SJSA1 (cell line): Measurements from ENCODE around the gene NMT1. TPM values are rescaled to one million over a fixed set of nuclear protein-coding genes. Genes with fewer than 3 reads are reported as not detected.
"Not testable (repeated sequence)": the region's sequence is repeated elsewhere in the genome, so short reads cannot be mapped to it uniquely, and the experiment has no call there.

Experiments used
- DNase-seq, 2 experiments: peaks; one replicate each; pipeline ENCODE4 v3.0.0-alpha.2; 2015 to 2020; ENCODE audit warnings: low spot score in 2 of 2, low read depth in 1 of 2
- H3K27ac ChIP-seq: fragments of 250-450 bp; sonication (Bioruptor Pico); 2 replicates; pipeline ENCODE4 v1.5.1; 2020; ENCODE audit warnings: mild to moderate bottlenecking, moderate library complexity
- H3K27me3 ChIP-seq: fragments of 250-450 bp; sonication (Bioruptor Pico); replicated peaks from 2 replicates; pipeline ENCODE4 v1.5.1; 2020; ENCODE audit warnings: mild to moderate bottlenecking, moderate library complexity
- H3K36me3 ChIP-seq: fragments of 250-450 bp; sonication (Bioruptor Pico); 2 replicates; pipeline ENCODE4 v1.5.1; 2020; ENCODE audit warnings: mild to moderate bottlenecking
- H3K4me1 ChIP-seq: fragments of 250-450 bp; sonication (Bioruptor Pico); replicated peaks from 2 replicates; pipeline ENCODE4 v1.6.1; 2021; ENCODE audit warnings: mild to moderate bottlenecking
- H3K4me3 ChIP-seq: fragments of 250-450 bp; sonication (Bioruptor Pico); 2 replicates; pipeline ENCODE4 v1.5.1; 2020; ENCODE audit warnings: mild to moderate bottlenecking
- H3K9me3 ChIP-seq: fragments of 250-450 bp; sonication (Bioruptor Pico); replicated peaks from 2 replicates; pipeline ENCODE4 v1.5.1; 2020; ENCODE audit warnings: mild to moderate bottlenecking
- total RNA-seq: library from RNA; depleted of rRNA; stranded (reverse); fragments of >200 nt; shearing (Covaris generic); gene quantifications from 2 replicates; pipeline ENCODE4 v1.2.3, GENCODE V29; 2014

Gene NMT1
- total RNA-seq, 1 experiment from 2014 or later, result 144 TPM

DNA sequence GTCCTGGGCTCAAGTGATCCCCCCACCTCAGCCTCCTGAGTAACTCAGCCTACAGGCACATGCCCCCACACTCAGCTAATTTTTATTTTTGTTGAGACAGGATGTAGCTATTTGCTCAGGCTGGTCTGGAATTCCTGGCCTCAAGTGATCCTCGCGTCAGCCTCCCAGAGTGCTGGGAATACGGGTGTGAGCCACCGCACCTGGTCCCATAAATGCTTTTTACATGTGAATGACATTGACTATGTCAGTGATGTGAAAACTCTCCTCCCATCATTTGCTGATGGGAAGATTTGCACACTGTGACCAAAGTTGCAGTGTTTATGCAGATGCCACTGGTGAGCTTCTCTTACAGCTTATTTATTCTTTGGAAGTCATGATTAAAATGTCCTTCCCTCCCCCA is 56.2 kb downstream of the NMT1 start:
- H3K36me3 ChIP-seq, result peaks cover 33% of the 10 kb centered on the region
- no peaks in the 10 kb centered on the region for H3K27me3 ChIP-seq
- no peak overlapping the region for H3K4me3 ChIP-seq
- H3K27ac ChIP-seq, result no peak overlapping the region
- no peak for DNase-seq
- H3K9me3 ChIP-seq, result no peaks in the 10 kb centered on the region
- H3K4me1 ChIP-seq, result peaks cover 3% of the 10 kb centered on the region

DNA sequence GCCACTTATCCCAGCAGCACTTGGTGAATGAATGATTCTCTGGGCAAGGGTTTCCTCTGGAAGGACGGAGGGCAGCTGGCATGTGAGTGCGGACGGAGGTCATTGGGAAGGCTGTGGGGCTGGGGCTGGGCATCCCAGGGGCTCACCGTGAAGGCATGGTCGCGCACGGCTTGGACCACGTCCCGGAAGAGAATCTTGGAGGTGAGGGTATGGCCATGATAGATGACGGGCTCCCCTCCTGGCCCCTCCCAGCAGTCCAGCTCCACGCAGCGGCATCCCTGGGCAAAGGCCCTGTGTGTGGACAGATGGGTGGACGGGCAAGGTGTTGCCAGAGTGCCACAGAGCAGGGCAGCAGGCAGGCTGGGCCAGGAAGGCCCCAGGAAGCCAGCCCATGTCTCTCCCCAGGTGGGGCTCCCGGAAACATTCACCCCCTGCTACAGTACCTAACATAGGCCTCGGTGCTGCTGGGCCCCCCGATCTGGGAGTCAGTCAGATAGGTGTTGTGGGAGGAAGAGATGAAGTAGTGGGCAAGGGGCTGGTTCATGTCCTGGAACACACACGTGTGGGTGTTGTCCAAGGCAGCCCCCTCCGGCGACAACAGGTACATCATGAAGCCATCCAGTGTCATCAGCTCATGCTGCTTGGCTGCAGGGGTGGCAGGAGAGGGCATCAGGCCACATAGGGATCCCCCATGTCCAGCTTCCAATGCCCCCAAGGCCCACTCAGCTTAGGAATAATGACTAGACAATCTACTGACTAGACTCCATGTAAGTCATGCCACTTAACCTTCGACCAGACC is 56.9 kb downstream of the NMT1 start:
- Histone ChIP-seq H3K27me3 (no peaks in the 10 kb centered on the region), H3K9me3 (no peaks in the 10 kb centered on the region), H3K4me1 (peaks cover 10% of the 10 kb centered on the region), H3K4me3 (no peak overlapping the region), H3K36me3 (peaks cover 29% of the 10 kb centered on the region), H3K27ac (no peak overlapping the region)
- peak in 1 of 2 experiments; percentile 45 for DNase-seq

DNA sequence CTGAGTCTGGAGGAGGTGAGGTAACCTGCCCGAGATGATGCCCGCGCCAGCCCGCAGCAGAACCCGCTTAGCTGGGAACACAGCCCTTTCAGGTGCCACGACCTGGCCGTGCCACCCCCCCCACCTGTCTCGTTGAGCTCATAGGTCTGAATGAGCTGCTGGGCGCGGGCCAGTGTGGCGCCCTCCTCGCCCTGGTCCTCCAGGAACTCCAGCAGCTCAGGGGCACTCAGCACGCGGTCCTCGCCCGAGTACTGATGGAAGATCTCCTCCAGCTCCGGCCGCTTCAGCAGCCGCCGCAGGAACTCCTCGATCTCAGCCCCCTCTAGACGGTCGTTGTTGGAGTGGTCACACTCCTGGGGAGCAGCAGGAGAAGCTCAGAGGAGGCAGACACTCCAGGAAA is 57.6 kb downstream of the NMT1 start:
- H3K27me3 ChIP-seq, result no peaks in the 10 kb centered on the region
- H3K4me3 ChIP-seq, result no peak overlapping the region
- H3K36me3 ChIP-seq, result peaks cover 23% of the 10 kb centered on the region
- H3K4me1 ChIP-seq, result peaks cover 17% of the 10 kb centered on the region
- H3K9me3 ChIP-seq, result no peaks in the 10 kb centered on the region
- H3K27ac ChIP-seq, result no peak overlapping the region
- DNase-seq, result peak in 1 of 2 experiments; percentile 45

DNA sequence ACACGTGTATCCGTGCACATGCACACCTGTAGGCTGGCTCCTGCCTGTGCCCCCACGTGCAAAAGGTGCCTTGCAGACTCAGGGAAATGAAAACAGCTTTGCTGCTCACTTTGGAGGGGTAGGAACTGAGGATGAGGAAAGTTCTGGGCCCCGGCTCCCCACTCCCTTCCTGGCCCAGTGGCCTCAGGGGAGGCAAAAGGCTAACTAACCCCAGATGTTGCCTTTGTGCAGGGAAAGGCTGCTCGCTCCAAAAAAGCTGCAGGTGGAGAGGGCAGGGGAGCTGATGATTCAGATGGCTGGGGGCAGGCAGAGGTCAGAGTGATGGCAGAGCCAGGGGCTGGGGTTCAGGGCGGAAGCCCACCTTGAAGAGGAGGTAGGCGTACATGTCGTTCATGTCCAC is 58.8 kb downstream of the NMT1 start:
- Histone ChIP-seq H3K27ac (no peak overlapping the region), H3K4me3 (no peak overlapping the region), H3K36me3 (peaks cover 20% of the 10 kb centered on the region), H3K9me3 (no peaks in the 10 kb centered on the region), H3K27me3 (no peaks in the 10 kb centered on the region), H3K4me1 (peaks cover 29% of the 10 kb centered on the region)
- no peak for DNase-seq

DNA sequence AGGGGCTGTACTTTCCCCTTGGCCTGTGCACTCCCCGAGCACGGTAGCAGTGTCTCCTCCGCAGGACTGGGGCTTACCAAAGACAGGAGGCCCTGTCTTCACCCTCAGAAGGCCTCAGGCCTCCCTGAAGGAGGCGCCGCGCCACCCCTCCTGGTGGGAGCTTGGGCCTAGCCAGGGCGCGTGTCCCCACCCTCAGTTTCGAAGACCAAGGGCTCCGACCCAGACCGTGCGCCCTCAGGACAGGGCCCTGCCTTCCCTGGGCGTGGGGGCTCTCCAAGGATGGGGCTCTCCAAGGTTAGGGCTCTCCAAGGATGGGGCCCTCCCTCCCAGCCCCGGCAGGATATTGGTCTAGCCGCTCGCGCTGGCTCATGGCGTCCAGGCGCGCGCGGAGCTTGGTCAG is 59.4 kb downstream of the NMT1 start:
- Histone ChIP-seq H3K36me3 (peaks cover 20% of the 10 kb centered on the region), H3K27me3 (no peaks in the 10 kb centered on the region), H3K4me1 (peaks cover 31% of the 10 kb centered on the region), H3K4me3 (no peak overlapping the region), H3K27ac (no peak overlapping the region), H3K9me3 (no peaks in the 10 kb centered on the region)
- DNase-seq, result no peak

DNA sequence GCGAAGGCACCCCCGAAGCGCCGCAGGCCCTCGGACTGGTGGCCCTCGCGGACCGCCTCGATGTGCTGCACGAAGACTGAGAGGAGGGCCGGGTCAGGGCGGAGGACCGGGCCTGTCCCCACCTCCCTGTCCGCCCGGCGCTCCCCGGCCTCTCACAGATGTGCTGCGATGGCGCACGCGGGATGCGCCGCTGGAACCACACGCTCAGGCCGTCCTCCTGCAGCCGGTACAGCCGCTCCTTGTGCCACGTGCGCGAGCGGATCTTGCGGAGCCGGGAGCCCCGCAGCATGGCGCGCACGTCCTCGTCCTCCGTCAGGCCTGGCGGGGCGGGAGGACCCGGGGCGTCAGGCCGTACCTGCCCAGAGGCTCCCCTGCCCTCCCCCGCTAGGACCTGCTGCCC is 59.9 kb downstream of the NMT1 start:
- H3K27ac ChIP-seq, result no peak overlapping the region

DNA sequence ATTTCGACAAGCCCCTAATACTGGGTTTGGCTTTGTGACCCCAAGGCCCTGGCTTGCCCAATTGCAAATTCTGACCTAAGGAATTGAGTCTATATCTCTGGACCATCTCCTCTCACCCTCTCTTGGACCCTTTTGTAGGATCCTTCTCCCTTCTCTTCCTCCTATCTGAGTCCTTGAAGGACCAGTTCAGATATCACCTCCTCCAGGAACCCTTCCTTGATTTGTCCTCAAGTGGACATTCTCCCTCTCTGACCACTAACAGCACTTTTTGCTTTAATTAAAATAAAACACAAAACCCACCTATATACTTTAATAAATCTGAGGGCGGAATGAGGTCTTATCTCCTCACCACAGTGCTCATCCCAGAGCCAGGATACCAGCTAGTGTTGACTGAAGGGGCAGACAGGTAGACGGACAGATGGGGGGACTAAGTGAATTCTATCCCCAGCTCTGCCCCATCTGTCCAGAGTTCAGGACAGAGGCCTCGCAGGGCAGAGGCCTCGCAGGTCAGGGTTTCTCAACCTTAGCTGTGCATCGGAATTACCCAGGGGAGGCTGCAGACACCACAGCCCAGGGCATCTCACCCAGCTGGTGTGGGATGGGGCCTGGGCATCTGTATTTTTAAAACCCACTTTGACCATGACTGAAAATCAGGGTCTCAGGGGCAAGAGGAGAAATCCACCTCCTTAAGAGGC is 62.1 kb downstream of the NMT1 start:
- Histone ChIP-seq H3K9me3 (no peaks in the 10 kb centered on the region), H3K4me1 (peaks cover 45% of the 10 kb centered on the region), H3K27me3 (no peaks in the 10 kb centered on the region), H3K27ac (peak overlapping the region; percentile 84), H3K4me3 (no peak overlapping the region), H3K36me3 (peaks cover 12% of the 10 kb centered on the region)
- no peak for DNase-seq

More for the DNA sequence above, 59.9 kb downstream of the NMT1 start:
- no peak for DNase-seq
- Histone ChIP-seq H3K36me3 (peaks cover 20% of the 10 kb centered on the region), H3K27me3 (no peaks in the 10 kb centered on the region), H3K9me3 (no peaks in the 10 kb centered on the region), H3K4me1 (peaks cover 31% of the 10 kb centered on the region), H3K4me3 (no peak overlapping the region)

DNA sequence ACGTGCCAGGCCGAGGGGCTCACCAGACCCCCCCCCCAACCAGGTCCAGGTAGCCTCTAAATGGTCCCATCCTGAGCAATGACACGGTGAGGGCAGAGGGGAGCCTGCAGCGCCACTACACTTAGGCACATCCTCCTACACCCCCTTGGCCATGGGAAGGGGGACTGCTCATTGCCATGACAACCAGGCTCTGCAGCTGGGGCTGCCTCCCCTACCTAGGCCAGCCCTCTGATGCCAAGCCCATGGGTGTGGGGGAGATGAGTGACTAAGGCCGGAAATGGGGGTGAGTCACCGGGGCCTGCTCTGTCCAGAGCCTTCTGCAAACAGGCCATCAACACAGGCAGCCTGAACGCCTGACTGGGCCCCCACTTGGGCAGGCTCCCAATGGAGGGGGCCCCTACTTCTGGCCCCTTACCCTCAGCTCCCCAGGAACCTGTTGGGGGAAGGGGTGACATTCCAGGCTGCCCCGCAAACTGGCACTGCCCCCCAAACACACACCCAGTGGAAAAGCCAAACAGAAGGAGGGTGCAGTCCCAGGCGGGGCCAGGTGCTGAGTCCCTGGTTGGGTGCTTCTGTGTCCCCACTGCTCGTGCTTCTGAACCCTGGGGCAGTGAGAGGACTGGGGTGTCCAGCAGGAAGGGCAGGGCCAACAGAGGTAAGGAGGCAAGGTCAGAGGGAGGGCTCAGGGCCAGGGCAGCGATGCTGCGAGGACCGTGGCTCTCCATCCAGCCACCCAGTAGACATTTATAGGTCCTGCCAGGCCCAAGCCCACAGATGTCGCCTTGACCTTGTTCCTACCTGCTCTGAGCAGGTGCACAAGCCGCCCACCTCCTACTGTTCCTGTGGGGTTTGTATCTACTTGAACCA is 63.0 kb downstream of the NMT1 start:
- peak; percentile 88 to 98 for DNase-seq
- H3K4me1 ChIP-seq, result peaks cover 48% of the 10 kb centered on the region
- no peaks in the 10 kb centered on the region for H3K27me3 ChIP-seq

DNA sequence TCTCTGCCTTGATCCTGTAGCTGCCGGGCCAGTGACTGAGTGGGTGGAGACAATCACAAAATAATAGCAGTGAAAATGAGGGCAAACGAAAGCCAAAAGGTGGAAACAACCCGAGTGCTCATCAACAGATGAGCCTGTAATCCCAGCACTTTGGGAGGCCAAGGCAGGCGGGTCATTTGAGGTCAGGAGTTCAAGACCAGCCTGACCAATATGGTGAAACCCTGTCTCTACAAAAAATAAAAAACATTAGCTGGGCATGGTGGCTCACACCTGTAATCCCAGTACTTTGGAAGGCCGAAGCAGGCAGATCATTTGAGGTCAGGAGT is 63.6 kb downstream of the NMT1 start:
- not testable (repeated sequence) for DNase-seq, H3K9me3 ChIP-seq, H3K36me3 ChIP-seq, H3K27me3 ChIP-seq, H3K4me3 ChIP-seq
- Histone ChIP-seq H3K4me1 (peaks cover 49% of the 10 kb centered on the region), H3K27ac (peak overlapping the region; percentile 84)

More for the DNA sequence above, 63.0 kb downstream of the NMT1 start:
- Histone ChIP-seq H3K9me3 (no peaks in the 10 kb centered on the region), H3K27ac (peak overlapping the region; percentile 84), H3K4me3 (no peak overlapping the region), H3K36me3 (peaks cover 3% of the 10 kb centered on the region)

DNA sequence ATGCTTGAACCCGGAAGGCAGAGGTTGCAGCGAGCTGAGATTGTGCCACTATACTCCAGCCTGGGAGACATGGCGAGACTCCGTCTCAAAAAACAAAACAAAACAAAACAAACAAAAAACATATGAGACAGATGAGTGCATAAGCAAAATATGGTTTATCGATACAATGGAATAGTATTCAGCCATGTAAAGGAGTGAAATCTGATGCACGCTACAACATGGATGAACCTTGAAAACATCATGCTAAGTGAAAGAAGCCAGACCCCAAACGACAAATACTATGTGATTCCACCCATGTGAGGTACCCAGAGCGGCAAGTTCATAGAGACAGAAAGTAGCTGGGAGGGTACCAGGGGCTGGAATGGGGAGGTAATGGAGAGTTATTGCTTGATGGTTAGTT is 64.4 kb downstream of the NMT1 start:
- peaks cover 57% of the 10 kb centered on the region for H3K4me1 ChIP-seq
- H3K27ac ChIP-seq, result no peak overlapping the region
- no peaks in the 10 kb centered on the region for H3K9me3 ChIP-seq
- no peak for DNase-seq
- H3K27me3 ChIP-seq, result no peaks in the 10 kb centered on the region
- no peak overlapping the region for H3K4me3 ChIP-seq
- H3K36me3 ChIP-seq, result no peaks in the 10 kb centered on the region; the same call in 1 of the 2 replicates

DNA sequence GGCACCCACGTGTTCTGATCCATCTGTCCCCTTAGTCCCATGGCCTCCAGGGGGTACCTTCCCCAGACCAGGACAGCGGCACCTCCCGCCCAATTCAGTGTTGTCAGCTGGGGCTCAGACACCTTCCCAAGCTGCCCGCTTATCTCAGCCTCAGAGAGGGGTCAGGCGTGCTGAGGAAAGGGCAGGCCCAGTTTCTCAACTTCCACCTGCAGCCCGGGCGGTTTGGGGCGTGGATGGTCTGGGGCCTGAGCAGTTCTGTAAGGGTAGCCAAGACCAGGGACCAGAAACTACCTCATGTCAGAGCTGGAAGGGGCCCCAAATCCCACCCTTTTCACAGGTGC is 66.1 kb downstream of the NMT1 start:
- Histone ChIP-seq H3K36me3 (peaks cover 3% of the 10 kb centered on the region; the same call in 1 of the 2 replicates), H3K4me1 (peaks cover 68% of the 10 kb centered on the region), H3K4me3 (no peak overlapping the region), H3K27ac (no peak overlapping the region), H3K27me3 (no peaks in the 10 kb centered on the region), H3K9me3 (no peaks in the 10 kb centered on the region)
- no peak for DNase-seq

DNA sequence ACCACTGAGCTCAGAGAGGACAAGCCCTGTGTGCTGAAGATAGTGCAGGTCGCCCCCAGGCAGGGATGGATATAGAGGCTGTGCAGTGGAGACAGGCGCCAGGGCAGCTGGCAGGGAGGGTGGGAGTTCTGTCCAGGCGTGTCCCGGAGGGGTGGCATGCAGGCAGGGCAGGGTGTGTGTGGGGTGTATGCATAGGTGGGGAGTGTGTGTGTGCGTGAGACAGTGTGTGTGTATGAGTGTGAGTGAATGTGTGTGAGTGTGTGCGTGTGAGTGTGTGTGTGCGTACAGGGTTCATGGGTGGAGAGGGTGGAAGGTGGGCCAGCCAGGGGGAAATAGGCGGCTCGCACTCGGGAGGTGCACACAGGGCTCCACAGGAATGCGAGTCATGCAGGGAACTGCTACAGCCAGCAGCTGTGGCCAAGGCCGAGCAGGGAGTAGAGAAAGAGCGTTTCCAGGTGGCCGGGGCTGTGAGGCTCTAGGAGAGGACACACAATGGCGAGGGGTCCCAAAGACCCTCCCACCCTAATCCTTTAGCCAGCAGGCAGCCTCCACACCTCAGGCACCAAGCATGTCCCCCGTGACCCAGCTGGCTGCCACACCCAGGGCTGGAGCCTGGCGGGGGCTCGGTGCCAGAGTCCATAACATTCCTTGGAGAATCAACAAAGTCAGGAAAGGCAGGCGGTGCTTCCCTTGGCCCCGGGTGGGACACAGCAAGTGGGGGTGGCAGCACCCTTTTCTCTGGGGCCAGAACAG is 66.6 kb downstream of the NMT1 start:
- Histone ChIP-seq H3K36me3 (peaks cover 3% of the 10 kb centered on the region), H3K9me3 (no peaks in the 10 kb centered on the region), H3K4me3 (no peak overlapping the region), H3K27me3 (no peaks in the 10 kb centered on the region), H3K27ac (peak overlapping the region; percentile 59), H3K4me1 (peaks cover 64% of the 10 kb centered on the region)
- peak in 1 of 2 experiments; percentile 56 for DNase-seq

DNA sequence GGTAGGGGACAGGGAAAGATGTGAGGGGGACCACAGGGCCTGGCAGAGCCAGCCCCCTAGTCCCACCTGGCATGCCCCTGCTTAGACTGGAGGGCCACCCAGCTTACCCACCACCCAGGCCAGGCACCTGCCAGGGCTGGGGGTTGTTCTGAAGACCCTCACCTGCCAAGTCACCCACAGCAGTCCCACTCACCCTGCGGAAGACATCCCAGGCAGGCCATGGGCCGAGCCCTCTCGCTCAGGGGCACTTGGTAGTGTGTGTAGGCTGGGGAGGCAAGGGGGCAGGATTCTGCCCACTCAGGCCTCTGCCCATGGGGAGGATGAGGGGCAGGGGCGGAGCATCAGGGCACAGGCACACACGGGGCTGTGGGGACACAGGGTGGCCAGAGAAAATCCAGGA is 67.2 kb downstream of the NMT1 start:
- Histone ChIP-seq H3K4me3 (no peak overlapping the region), H3K27ac (peak overlapping the region; percentile 59), H3K9me3 (no peaks in the 10 kb centered on the region), H3K27me3 (no peaks in the 10 kb centered on the region), H3K36me3 (peaks cover 3% of the 10 kb centered on the region), H3K4me1 (peaks cover 63% of the 10 kb centered on the region)
- no peak for DNase-seq
